Keratinocyte (primary cell): ENCODE data around the gene OR2V2.
"Not testable (repeated sequence)": the region's sequence is repeated elsewhere in the genome, so short reads cannot be mapped to it uniquely, and the experiment has no call there.

ENCODE experiments used
- EZH2 ChIP-seq: IDR thresholded peaks from one replicate; pipeline ENCODE4 v1.6.1; 2012; ENCODE audit warnings: inconsistent platforms, mild to moderate bottlenecking, low read length, moderate library complexity
- TF ChIP-seq, protein P1 (sequence below), 3 experiments: IDR thresholded peaks in 1 of 3; conservative IDR thresholded peaks in 1 of 3; optimal IDR thresholded peaks in 1 of 3; 2 replicates in 2 of 3; 3 replicates in 1 of 3; pipeline versions ENCODE3 to v1.5.1; 2011; ENCODE audit warnings: low read length in 3 of 3, mild to moderate bottlenecking in 3 of 3, moderate library complexity in 2 of 3, control low read depth in 1 of 3, inconsistent platforms in 1 of 3; ENCODE audit not compliant: insufficient read depth in 2 of 3; ENCODE audit errors: extremely low read depth in 1 of 3

DNA sequence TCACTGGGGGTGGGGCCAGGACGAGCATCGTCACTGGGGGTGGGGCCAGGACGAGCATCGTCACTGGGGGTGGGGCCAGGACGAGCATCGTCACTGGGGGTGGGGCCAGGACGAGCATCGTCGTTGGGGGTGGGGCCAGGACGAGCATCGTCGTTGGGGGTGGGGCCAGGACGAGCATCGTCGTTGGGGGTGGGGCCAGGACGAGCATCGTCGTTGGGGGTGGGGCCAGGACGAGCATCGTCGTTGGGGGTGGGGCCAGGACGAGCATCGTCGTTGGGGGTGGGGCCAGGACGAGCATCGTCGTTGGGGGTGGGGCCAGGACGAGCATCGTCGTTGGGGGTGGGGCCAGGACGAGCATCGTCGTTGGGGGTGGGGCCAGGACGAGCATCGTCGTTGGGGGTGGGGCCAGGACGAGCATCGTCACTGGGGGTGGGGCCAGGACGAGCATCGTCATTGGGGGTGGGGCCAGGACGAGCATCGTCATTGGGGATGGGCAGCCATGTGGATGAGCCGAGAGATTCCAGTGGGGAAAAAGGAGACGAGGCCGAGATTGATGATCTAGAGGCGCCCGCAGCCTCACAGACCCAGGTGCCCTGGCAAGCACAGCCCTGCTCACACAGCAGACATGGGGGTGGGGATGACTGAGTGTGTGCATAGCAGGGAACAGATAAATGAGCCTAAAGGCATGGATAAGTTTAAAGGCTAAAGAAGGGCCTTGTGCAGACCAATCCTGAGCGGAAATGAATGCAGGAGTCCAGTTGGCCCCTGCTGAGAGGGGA lies 13.6 kb downstream of the OR2V2 start:
- TF ChIP-seq, protein P1, sequence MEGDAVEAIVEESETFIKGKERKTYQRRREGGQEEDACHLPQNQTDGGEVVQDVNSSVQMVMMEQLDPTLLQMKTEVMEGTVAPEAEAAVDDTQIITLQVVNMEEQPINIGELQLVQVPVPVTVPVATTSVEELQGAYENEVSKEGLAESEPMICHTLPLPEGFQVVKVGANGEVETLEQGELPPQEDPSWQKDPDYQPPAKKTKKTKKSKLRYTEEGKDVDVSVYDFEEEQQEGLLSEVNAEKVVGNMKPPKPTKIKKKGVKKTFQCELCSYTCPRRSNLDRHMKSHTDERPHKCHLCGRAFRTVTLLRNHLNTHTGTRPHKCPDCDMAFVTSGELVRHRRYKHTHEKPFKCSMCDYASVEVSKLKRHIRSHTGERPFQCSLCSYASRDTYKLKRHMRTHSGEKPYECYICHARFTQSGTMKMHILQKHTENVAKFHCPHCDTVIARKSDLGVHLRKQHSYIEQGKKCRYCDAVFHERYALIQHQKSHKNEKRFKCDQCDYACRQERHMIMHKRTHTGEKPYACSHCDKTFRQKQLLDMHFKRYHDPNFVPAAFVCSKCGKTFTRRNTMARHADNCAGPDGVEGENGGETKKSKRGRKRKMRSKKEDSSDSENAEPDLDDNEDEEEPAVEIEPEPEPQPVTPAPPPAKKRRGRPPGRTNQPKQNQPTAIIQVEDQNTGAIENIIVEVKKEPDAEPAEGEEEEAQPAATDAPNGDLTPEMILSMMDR (optimal IDR thresholded peaks at IDR 0.05 in 1 of 3, IDR thresholded peaks at IDR 0.05 in 1 of 3, conservative IDR thresholded peaks at IDR 0.05 in 1 of 3; ENCODE audit: extremely low read depth in 1 of 3, insufficient read depth in 2 of 3, low read length in 3 of 3) = not testable (repeated sequence)
- TF ChIP-seq EZH2 = not testable (repeated sequence)
